Gastroesophageal sphincter (tissue), 3 donors: ENCODE data around the gene CHST3.

Experiments used
- CTCF ChIP-seq, 4 experiments: fragments of 200-600 bp in 2 of 4; fragments of 450-650 bp in 2 of 4; sonication (generic) in 1 of 4; IDR thresholded peaks; one replicate each; pipeline ENCODE4 v1.5.1; 2017 to 2019; ENCODE audit warnings: antibody characterized with exemption in 4 of 4, mild to moderate bottlenecking in 2 of 4, moderate library complexity in 2 of 4
- EP300 ChIP-seq: sonication (generic); formaldehyde crosslinking; IDR thresholded peaks from one replicate; pipeline ENCODE4 v1.6.1; 2017; ENCODE audit warnings: antibody characterized with exemption, mild to moderate bottlenecking
- POLR2A ChIP-seq, 2 donors: fragments of 450-650 bp; IDR thresholded peaks; one replicate each; pipeline ENCODE4 v1.6.1; 2017; ENCODE audit warnings: antibody characterized with exemption in 2 of 2, mild to moderate bottlenecking in 2 of 2, moderate library complexity in 1 of 2
- POLR2AphosphoS5 ChIP-seq: sonication (generic); formaldehyde crosslinking; IDR thresholded peaks from one replicate; pipeline ENCODE4 v1.6.1; 2017; ENCODE audit warnings: antibody characterized with exemption

DNA sequence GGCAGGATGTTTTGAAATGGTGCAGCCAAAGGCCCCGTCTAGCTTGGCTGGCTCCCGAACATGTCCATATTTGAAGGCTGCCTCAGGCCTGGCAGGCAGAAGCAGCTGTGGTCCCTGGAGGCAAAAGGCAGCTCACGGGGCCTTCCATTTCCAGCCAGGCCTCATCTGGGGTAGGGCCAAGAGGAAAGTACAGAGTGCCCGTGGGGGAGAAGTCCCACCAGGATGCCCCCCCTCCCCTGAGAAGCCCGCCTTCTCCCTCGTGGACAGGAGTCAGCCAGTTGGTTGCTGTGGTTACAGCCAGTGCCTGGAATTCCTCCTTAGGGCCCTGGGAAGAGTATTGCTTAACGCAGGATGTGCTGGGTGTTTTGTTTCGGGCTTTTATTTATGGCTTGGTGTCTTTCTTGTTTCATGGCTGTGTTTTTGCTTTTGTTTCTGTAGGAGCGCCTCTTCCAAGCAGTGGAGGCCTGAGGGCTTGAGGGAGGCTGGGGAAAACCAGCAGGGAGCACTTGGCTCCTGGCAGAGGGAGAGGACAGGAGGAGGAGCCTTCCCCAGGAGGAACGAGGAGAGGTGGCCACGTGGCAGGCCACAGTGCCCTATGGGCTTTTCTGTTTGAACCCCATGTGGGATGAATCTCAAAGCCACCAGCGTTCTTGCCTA, 45.4 kb downstream of the CHST3 start:
- TF ChIP-seq CTCF (IDR thresholded peaks at IDR 0.05) (no peak), POLR2AphosphoS5 (peak; percentile 80), POLR2A (IDR thresholded peaks at IDR 0.05) (no peak), EP300 (no peak)
